Renal cortex interstitium (tissue), 11 donors: Measurements from ENCODE around the gene GABRE. TPM values are rescaled to one million over a fixed set of nuclear protein-coding genes. Genes with fewer than 3 reads are reported as not detected.

ENCODE experiments used
- DNase-seq, 11 donors: peaks; one replicate each; pipeline ENCODE4 v3.0.0-alpha.2; 2013; ENCODE audit warnings: low read depth in 9 of 11, low spot score in 4 of 11; ENCODE audit errors: extremely low read depth in 1 of 11
- polyA plus RNA-seq, 3 donors: library from polyadenylated mRNA; unstranded; fragments of 120-200 nt; gene quantifications; one replicate each; pipeline ENCODE4 v1.2.1, GENCODE V29; 2013; ENCODE audit not compliant: insufficient read length in 3 of 3

Gene GABRE
- polyA plus RNA-seq, 3 donors: 4.6 to 13.9 (median 5.5) TPM

- DNase-seq: no peak
These were observed 61.7 kb downstream of the GABRE start, which contains the start of gene MAGEA4 for GRCh38 chrX:151912780-151913179. Gene MAGEA4 (plus strand): TSS chrX:151912889. CDS start chrX:151923665, 10,776 bp downstream.

GRCh38 chrX:151912221-151912620 lies 62.3 kb downstream of the GABRE start:
- DNase-seq: no peak

GRCh38 chrX:151904989-151905388 lies 69.5 kb downstream of the GABRE start:
- DNase-seq: no peak

Other genes with a start within 250 kb of the GABRE start
- not detected for gene CNGA2, start 239.9 kb downstream of the GABRE start, polyA plus RNA-seq
- not detected for gene MAGEA4, start 61.8 kb downstream of the GABRE start, polyA plus RNA-seq
- gene MAGEA10, start 163.9 kb upstream of the GABRE start, polyA plus RNA-seq: not detected